HG03439 (cell line): ENCODE results near the gene FFAR4.

ENCODE experiments used
- ATAC-seq: cut with Tn5 transposase; IDR thresholded peaks from one replicate; pipeline ENCODE4 v1.9.1; 2021; ENCODE audit warnings: mild to moderate bottlenecking, moderate library complexity; ENCODE audit not compliant: unreplicated experiment

The FFAR4 gene

DNA sequence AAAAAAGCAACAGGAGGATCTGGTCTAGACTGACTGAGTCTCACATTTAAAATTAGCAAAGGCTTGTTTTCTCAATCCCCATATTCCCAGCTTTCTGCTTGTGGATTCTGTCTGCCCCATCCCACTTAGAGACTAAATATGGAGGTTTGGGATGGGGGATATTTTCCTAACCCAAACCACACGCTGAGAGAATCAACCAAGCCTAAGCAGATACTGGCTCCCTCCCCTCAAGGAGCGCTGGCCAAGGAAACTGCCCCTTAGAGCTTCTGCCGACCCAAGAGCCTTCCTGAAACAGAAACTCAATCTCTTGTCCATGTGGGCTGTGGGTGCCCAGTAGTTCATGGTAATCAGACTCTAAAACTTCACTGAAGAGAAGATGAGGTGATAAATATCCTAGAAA, 3.9 kb downstream of the FFAR4 start:
- ATAC-seq: no peak

DNA sequence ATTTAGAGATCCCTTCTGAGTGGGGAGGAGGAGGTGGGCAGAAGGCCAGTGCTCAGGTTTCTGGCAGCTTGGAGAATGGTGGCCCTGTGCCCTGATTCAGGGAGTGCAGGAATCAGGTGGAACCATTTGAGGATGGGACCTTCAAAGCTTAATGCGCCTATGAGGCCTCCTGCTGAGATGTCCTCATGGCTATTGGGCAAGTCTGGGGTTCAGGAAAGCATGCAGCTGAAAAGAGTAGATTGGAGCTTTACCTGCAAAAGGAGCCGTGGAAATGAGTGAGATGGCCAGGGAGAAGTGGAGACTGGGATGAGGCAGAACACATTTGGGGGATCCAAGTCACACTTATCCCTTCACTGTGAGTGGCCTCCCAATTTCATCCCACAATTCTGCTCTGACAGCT, 6.1 kb downstream of the FFAR4 start:
- no peak for ATAC-seq

DNA sequence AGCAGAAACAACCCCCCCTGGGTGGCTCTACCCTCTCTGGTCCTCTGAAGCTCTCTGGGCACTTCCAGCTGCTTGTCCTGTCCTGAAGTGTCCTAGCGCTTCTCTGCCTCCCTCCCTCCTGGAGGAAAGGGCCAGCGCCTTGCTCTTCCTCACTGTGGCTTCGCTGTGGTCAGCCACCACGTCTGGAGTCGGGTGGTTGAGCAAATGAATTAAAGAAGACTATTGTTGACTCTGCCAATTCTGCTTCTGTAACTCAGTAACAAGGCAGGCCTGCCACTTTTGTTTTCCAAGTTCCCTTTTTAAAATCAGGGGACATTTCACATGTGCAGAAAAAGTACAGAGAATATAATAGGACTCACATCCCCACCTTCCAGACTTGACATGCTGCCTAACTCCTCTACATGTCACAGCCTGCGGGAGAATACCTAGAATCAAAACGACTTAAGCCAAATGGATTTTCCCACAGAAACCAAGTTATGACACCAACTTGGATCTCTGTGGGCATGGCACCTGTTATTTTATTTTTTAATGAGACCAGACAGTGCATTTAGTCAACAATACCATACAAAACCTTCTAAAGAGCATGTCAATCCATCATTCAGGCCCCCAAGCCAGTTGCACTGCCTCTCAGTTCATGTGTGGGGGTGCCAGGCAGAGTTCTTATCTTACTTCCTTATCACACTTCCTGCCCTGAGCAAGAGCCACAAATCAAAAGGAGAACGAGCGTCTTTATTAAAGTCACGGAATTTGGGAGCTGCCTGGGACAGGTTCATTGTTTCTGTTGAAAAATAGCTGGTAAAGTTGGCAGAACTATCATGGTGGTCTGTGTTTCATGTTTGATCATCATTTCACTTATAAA, 6.8 kb downstream of the FFAR4 start:
- no peak for ATAC-seq

DNA sequence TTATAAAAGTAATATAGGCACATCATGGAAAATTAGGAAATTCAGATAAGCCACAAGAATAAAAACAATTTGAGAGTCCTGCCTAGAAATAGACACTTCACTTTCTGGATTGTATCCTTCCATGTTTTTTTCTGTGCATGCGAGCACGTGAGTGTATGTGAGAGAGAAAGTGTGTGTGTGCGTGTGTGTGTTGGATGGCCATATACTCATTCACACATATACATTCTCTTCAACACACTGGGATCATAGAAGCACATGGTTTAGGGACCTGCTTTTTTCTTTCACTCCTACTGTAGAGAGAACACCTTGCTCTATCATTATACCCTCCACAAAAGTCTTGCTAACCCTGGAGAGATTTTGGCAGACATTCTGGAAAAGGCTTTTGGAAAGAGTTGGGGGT, 7.5 kb downstream of the FFAR4 start:
- ATAC-seq: no peak

DNA sequence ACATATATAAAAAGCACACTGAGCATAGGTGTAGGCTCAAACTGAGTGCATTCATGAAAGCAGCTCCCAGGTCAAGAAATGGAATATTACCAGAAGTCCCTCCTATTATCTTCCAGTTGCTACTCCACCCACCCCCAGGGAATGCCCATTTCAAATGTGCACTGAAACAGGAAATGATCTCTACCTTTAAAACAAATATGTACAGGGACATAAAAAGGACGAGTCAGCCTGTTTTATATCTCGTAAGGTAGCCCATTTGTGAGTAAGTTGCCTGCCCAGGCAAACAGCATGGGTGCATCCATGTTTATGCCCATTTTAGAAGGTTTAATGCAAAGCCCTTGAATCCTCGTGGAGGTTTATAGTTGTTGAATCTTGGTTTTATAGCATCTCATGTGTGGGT, 10.4 kb downstream of the FFAR4 start:
- ATAC-seq: no peak

DNA sequence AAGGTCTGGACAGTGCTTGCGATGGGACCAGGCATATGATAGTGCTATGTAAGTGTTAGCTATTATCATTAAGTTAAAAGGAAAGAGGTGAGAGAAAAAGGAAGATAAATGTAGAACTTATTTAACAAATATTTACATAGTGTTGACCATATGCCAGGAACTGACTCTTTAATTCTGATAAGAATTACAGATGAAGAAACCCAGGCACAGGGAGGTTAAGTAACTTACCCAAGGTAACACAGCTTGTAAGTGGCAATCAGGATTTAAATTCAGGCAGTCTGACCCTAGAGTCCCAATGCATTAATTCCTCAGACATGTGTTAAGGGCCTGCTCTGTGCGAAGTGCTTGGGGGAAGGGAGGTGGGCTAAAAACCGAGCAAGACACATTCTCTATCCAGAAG, 11.1 kb downstream of the FFAR4 start:
- ATAC-seq: no peak

DNA sequence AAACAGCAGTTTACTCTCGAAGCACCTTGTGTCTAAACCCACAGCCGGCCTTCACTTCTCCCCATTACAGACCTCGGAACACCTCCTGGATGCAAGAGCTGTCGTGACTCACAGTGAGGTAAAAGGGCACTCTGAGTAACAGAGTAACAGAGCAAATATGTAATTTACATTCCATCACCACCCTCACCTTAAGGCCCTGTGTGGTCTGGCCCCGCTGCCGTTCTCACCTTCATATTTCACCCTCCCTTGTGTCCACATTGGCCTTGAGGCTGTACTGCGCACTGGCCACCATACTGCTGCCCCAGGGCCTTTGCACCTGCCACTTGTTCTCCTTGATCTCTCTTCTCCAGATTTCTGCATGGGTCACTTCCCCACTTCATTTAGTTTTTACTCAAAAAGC, 12.6 kb downstream of the FFAR4 start:
- ATAC-seq: no peak

DNA sequence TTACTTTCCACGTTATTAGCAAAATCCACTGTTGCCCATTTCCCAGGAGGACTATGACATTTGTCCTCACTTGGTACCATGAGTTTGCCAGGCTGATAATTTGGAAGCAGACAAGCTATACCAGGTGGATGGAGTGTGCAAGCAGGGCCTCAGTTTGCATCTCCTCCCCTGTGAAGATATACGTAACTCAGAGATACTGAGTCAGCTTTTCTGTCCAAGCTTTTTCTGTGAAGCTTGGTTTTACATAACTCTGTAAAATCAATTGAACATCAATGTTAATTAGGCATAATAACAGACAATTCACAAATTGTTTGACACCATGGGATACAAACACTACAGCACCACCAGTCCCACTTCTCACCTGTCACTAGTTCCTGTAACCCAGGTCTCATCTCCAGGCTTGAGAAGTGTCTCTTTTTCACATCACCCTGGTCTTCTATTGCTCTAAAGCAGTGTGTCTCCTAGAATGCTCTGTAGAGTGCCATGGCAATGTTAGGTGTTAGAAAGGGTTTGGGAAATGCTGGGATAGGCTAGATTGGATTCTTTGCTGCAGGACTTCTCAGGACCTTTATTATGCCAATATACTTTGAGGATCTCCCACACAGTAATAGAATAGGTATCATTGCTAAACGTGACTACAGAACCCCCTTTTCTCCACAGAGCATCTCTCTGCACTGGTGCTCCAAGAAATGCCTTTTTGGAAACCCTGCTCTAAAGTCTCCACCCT, 13.7 kb downstream of the FFAR4 start:
- no peak for ATAC-seq

DNA sequence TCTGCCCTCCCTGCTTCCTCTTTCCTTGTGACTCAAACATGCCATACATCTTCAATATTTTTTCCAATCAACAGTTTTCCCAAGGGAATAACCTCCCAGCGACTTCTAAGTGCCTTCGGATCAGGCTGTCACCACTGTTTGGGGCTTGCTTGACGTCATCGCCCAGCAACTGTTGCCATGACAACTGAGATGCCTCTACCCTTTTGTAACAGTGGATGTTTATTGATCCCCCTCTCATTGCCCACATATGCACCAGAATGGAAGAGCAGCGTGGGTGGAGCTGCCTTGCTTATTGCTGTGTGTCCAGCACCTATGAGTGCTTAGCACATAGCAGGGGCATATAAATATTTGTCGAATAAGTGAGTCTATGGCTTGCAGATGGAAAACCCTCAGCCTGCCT, 14.4 kb downstream of the FFAR4 start:
- no peak for ATAC-seq

DNA sequence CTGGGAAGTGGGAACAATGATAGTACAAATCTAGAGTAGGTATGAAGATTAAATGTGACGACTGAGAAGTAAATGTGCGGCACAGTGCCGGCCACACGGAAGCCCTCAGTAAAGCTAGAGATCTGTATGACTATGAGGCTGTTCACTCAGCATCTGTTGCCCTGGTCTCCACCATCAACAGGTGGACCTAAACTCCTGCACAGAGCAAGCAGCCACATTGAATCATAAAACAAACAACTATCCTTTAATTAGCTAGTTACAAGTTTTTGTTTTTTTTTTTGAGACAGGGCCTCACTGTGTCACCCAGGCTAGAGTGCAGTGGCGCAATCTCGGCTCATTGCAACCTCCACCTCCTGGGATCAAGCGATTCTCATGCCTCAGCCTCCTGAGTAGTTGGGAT, 18.0 kb downstream of the FFAR4 start:
- no peak for ATAC-seq

DNA sequence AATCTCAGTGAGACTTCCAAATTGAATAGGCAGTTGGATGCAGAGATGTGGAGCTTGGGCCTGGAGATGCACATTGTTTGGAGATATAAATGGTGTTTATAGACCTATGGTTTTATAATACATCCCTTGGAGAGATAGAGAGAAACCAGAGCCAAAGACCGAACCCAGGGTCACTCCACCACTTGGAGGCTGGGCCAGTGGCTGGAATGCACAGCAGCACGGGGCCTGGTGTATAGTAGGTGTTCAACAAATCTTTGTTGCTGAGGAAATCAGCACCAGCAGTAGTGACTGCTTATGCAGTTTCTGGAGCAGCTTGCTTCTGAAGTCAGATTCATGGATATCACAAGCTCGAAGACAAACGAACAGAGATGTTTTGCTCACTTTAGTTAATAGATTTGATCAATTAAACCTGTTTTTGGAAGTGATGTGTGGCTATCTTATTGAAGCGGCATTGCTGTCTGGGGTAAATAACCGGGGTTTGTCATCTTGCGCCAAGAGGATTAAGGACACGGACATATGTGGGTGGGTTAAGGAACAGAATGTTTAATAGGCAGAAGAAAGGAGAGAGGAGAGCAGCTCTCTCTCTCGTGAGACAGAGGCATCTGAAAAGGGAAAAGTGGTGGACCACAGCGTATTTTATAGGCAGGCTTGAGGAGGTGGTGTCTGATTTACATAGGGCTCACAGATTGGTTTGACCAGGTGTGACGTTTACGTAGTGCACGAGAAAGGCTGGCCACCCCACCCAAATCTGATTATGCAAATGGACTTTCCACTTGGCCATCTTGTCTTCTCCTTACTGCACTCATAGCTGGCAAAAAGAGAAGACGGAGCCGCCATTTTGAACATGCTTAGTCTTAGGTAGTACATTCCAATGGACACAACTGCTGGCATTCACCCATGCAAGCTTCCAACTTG, 23.4 kb downstream of the FFAR4 start:
- no peak for ATAC-seq

DNA sequence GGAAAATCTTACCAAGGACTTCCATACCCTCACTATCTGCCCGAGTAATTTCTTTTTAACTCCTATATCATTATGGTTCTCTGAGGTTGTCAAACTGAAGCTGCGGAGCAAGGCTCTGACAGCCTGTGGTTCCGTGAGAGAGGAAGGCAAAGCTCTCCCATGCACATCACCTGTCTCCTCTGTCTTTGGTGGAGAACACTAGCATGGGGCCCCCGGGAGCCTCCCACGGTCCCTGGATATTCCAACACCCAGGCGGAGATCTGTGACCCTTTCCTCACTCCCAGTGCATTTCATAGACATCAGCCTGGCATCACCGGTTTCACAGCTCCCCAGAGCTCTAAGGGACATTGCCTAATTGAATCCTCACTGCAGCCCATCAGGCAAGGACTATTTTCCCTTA, 24.2 kb downstream of the FFAR4 start:
- ATAC-seq: no peak

DNA sequence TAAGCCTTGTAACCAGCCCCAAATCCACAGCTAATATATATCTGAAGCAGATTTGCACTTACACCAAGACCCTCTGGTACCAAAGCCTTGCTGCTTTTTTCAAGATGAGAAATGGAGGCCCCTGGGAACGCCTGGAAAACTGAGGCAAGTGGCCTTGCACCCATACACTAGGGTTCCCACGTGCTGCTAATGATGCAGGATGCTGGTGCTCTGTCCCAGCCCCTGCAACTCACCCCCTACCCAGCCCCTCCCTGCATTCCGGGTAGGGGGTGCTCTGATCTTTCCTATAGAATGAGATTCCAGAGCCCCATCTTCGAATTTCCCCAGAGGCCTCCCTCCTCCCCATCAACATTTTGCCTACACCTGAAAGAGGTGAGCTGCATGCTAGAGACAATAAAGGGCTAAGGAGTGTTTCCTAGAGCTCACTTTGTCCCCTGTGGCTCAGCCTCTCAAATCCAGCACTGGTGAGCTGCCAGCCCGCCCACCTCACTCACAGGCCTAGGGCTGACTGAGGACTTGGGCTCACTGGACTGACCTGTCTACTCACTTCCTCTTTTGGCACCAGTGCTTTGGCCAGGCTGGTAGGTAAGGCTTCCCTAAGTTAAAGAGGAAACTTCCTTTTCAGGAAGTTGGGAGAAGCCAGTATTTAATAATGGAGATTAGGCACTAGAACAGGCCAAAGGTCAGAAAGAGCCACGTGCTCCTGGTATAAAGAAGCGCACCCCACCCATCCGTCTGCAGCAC, 24.8 kb downstream of the FFAR4 start:
- no peak for ATAC-seq

DNA sequence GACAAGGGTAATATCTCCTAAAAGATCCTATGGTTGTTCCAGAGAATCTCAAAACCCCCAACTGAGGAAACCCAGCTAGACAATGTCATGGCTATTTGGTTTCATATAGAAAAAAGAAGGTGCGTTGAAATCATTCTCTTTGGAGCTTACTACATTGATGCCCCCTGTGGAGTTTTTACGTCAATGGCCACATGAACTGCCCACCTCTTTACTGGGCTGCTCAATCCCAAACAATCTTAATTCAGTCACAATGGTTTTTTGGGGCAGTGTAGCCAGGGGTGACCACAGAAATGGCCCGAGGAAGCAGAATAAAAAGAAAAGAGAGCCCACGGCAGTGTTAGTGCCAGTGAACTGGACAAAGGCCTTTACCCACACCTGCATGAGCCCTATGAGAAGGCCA, 26.8 kb downstream of the FFAR4 start:
- no peak for ATAC-seq

DNA sequence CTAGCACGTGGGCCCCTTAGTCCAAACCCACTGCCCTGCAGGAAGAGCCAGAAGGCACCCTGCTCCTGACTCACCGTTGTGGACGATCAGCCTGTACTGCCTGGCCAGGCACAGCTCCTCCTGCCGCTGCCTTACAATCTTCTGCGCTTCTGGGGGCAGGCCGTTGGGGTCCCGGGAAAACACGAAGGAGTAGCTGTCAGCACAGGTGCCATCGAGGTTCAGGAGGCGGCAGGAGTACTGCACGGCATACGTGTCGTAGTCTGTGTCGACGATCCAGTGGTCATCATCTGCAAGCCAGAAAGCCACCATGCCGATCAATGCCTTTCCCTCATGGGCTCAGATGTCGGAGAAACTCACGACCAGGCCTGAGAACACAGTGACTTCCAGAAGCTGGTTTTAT, 27.3 kb downstream of the FFAR4 start:
- ATAC-seq: no peak

DNA sequence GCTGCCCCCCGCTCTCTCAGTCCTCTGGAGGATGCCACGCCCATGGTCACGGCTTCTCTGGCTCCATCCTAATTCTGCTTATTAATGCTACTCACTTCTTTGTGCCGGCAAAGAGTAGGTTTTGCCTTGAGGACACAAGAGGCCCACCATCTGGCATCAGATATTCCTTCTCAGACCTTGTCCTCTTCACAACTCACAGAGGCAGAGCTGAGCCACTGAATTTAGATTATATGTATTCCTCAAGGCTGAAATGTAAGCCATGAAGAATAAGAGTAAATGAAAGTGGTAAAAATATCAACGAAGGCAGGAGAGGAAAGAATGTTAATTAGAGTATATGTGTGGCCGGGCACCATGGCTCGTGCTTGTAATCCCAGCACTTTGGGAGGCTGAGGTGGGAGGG, 28.1 kb downstream of the FFAR4 start:
- no peak for ATAC-seq

DNA sequence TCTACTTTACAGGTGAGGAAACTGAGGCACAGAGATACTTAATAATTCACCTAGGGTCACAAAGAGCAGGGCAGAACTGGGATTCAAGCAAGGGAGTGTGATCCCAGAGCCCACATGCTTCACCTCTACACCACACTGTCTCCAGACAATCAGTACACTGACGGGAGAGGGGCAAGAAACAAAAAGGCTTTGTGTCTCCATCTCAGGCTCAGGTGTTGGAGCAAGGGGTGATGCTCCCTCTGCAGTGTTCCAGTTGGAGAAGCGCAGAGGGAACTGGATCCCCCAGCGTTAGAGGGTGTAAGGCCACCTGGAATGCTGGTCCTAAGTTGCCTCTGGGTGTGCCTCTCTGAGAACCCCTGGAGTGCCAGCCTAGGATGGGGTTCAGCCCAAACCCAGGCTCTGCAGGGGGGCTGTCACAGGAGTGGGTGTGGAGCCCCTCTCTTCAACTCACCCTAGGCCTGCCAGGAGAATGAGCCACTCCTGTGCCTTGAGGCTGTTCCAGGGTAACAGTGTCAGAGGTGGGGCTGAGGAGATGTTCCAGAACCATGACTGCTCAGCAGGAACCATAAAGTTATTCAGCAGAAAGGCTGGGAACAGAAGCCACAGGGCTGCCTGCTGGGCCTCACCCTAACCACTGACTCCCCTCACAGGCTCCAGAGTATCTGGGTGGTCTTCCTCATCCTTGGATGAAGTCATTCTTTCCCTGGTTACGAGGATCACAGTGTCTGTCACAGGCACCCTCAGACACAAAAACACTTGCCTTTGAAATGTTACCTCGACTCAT, 29.1 kb downstream of the FFAR4 start:
- no peak for ATAC-seq

DNA sequence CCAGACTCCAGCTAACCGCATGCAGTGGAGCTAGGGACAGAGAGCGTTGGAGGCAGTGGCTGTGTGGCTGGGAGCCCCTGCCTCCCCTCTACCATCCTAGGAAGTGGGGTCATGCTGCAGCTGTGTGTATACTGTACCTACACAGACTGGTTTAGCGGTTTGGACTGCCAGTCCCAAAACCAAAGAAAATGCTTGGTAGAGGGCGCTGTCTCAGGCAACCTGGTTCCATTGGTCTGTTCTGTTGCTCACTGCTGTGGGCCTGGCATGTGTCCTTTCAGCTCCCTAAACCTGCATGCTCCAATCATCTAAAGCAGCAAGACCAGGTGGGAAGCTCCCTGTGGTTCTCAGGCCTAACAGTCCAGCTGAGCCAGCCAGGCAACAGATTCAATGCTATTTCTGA, 30.1 kb downstream of the FFAR4 start:
- no peak for ATAC-seq

DNA sequence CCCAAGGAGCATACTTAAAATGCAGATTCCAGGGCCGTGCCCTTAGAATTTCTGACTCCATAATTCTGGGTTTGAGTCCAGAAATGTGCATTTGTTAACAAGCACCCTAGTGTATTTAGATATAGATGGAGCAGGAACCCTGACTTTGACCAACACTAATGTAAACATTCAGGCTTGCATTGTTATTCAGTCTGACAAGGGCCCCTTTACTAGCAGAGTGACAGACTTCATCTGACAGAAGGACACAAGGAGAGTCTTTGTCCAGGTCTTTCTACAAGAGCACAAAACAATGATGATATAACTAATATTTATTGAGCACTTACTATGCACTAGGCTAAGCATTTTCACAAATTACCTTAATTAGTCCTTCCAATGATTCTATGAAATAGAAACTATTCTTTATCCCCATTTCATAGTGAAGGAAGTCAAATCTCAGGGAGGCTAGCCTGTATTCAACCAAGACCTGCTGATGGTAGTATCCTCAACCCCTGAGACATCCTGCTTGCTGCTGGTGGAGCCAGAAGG, 30.7 kb downstream of the FFAR4 start:
- ATAC-seq: no peak

DNA sequence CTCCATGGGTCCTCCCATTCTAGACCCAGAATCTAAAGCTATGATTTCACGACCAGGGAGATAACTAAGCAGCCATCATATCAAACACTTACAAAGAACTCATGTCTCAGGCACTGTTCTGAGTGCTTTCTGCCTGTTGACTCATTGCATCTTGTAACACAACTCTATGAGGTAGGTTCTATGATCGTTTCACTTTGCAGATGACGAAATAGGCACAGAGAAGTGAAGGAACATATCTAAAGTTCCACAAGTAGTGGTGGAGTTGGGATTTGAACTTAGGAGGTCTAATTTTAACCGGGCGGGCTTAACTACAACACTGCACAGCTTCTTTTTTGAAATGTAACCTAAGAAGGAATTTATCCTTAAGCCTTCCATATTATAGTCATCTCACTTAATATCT, 31.7 kb downstream of the FFAR4 start:
- no peak for ATAC-seq
